Measurements from ENCODE around the gene VAV1.
"Not testable (repeated sequence)": the region's sequence is repeated elsewhere in the genome, so short reads cannot be mapped to it uniquely, and the experiment has no call there.

VAV1 gene

GRCh38 chr19:6812612-6813011, 40.1 kb downstream of the VAV1 start:
- DNase-seq (ENCODE audit: low read depth in 1 of 2, low spot score in 1 of 2), result no peak

DNA sequence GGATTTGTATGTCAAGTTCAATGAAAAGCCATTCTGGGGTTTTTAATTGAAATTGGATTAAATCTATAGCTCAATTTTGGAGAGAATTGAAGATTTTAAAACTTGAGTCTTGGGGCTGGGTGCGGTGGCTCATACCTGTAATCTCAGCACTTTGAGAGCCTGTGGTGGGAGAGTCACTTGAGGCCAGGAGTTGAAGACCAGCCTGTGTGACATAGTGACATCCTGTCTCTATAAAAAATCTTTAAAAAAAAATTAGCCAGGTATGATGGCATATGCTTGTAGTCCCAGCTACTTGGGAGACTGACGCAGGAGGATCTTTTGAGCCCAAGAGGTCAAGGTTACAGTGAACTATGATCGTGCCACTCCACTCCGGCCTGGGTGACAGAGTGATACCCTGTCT, 41.2 kb downstream of the VAV1 start:
- no peak for DNase-seq (ENCODE audit: low read depth in 1 of 2, low spot score in 1 of 2)

- no peak for DNase-seq (ENCODE audit: low read depth in 1 of 2, low spot score in 1 of 2)
Observed at GRCh38 chr19:6817179-6817578, 44.7 kb downstream of the VAV1 start.

DNA sequence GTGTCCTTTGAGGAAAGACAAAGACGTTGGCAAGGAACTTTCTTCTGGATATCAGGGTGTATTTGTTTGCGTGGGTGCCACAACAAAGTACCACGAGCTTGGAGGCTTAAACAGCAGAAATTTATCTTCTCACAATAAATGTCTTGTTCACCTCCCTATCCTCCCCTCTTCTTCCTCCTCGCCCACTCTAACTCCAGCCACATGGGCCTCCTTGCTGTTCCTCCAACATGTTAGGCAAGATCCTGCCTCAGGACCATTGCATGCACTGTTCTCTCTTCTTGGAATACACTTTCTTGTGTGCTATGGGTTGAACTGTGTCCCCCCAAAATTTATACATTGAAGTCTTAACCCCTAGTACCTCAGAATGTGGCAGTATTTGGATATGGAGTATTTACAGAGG, 45.7 kb downstream of the VAV1 start:
- DNase-seq (ENCODE audit: low read depth in 1 of 2, low spot score in 1 of 2), result no peak

GRCh38 chr19:6819323-6819722, 46.8 kb downstream of the VAV1 start:
- DNase-seq (ENCODE audit: low read depth in 1 of 2, low spot score in 1 of 2), result no peak

DNA sequence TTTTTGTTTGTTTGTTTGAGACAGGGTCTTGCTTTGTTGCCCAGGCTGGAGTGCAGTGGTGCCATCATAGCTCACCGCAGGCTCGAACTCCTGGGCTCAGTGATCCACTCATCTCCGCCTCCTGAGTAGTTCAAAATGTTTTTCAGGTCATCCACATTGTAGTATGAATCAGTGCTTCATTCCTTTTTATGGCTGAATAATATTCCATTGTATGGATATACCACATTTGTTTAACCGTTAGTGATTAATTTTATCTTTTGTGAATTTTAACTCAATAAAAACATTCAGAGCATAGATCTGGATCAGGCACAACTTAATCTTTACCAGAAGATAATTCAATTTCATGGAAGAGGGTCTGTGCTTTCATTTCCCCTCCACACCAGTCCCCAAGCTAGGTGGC, 47.7 kb downstream of the VAV1 start:
- no peak for DNase-seq (ENCODE audit: low read depth in 1 of 2, low spot score in 1 of 2)

- DNase-seq (ENCODE audit: low read depth in 1 of 2, low spot score in 1 of 2), result no peak
Observed at GRCh38 chr19:6821639-6822310, 49.3 kb downstream of the VAV1 start.

GRCh38 chr19:6822311-6822670, 49.8 kb downstream of the VAV1 start:
- no peak for DNase-seq (ENCODE audit: low read depth in 1 of 2, low spot score in 1 of 2)

- DNase-seq (ENCODE audit: low read depth in 1 of 2, low spot score in 1 of 2), result no peak
Observed at GRCh38 chr19:6825076-6825774, 52.7 kb downstream of the VAV1 start.

DNA sequence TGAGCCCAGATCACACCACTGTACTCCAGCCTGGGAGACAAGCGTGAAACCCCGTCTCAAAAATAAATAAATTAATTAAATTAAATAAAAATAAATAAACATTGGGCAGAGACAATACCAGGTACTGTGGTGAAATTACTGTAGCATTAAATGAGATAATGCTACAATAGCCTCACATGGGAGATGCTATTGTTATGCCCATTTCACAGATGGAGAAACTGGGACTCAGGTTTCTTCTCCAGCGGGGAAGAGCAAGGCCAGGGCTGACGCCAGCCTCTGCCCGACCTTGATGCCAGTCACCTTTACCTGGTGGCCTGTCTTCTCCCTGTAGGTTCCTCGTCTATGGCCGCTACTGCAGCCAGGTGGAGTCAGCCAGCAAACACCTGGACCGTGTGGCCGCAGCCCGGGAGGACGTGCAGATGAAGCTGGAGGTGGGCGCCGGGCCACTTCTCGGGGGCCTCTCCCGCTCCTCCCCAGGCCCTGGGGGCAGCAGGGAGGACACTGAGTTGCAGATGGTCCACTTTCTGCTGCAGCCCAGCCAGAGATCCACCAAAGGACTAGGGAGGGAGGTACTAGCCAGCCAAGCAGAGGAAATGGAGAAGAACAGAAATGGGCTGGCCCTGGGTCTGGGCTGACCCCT, 53.9 kb downstream of the VAV1 start:
- DNase-seq (ENCODE audit: low read depth in 1 of 2, low spot score in 1 of 2), result no peak

DNA sequence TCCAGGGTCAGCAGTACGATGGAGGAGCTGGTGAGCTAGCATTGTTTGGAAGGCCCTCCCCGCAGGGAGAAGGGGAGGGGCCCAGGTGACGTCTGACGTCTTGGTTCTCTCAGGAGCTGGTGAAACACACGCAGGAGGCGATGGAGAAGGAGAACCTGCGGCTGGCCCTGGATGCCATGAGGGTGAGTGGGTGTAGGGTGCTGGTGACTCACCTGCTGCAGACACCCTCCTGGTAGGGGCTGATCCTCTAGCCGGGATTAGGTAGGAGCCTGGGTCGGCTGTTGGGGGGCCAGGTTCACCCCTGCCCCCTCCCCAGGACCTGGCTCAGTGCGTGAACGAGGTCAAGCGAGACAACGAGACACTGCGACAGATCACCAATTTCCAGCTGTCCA, 55.8 kb downstream of the VAV1 start:
- no peak for DNase-seq (ENCODE audit: low read depth in 1 of 2, low spot score in 1 of 2)

DNA sequence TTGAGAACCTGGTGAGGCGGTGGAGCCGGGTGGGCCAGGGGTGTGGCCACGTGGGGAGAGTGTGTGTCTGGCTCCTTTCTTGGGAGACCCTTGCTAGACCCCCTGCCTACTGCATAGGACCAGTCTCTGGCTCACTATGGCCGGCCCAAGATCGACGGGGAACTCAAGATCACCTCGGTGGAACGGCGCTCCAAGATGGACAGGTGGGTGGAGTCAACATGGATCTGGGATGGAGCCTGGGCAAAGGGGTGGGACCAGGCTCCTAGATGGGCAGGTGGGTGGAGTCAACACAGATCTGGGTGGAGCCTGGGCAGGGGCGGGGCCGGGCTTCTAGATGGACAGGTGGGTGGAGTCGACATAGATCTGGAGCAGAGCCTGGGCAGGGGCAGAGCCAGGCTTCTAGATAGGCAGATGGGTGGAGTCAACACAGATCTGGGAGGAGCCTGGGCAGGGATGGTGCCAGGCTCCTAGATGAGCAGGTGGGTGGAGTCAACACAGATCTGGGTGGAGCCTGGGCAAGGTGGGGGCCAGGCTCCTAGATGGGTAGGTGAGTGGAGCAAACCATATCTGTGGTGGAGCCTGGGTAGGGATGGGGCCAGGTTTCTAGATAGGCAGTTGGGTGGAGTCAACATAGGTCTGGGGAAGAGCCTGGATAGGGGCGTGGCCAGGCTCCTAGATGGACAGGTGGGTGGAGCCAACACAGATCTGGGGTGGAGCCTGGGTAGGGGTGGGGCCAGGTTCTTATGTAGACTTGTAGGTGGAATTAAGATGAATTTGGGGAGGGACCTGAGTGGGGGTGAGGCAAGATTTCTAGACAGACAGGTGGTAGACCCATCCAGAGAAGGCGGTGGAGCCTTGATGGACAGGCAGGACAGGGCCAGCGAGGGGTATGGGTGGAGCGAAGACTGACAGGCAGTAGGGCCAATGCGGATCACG, 56.5 kb downstream of the VAV1 start:
- DNase-seq (ENCODE audit: low read depth in 1 of 2, low spot score in 1 of 2), result no peak

- not testable (repeated sequence) for DNase-seq (ENCODE audit: low read depth in 1 of 2, low spot score in 1 of 2)
Observed at GRCh38 chr19:6829829-6830228, 57.3 kb downstream of the VAV1 start.

DNA sequence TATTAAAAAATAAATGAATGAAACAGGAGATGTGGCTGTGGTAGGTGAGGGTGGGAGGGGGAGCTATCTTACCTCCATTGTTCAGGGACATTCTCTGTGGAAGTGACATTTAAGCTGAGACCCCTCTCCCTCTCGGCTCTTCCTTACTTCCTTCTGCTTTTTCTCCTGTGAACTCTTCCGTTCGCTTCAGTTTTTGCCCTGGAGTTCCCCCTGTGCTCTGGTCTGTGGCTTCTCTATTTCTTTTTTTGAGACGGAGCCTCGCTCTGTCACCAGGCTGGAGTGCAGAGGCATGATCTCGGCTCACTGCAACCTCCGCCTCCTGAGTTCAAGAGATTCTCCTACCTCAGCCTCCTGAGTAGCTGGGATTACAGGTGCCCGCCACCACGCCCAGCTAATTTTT, 58.6 kb downstream of the VAV1 start:
- DNase-seq (ENCODE audit: low read depth in 1 of 2, low spot score in 1 of 2), result not testable (repeated sequence)

- DNase-seq (ENCODE audit: low read depth in 1 of 2, low spot score in 1 of 2), result no peak
Observed at GRCh38 chr19:6832412-6832811, 59.9 kb downstream of the VAV1 start.

DNA sequence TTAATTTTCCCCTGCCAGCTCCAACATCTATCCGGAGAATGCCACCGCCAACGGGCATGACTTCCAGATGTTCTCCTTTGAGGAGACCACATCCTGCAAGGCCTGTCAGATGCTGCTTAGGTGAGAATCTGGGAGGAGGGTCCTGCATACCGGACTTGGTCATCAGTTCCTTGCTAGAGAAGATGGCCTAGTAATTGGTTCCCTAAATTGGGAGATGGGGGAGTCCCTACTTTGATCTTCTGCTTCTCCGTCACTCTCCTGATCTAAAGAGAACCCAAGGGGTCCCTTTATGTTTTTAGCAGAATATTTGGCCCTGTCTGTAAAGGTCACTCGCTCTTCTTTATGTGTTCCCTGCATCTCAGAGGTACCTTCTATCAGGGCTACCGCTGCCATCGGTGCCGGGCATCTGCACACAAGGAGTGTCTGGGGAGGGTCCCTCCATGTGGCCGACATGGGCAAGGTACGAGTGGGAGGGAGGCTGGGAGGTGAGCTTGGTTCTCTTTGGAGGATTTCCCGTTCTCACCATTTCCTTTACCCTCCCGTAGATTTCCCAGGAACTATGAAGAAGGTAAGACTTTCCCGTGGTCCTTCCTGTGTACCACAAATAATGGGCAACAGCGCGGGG, 60.8 kb downstream of the VAV1 start:
- no peak for DNase-seq (ENCODE audit: low read depth in 1 of 2, low spot score in 1 of 2)

DNA sequence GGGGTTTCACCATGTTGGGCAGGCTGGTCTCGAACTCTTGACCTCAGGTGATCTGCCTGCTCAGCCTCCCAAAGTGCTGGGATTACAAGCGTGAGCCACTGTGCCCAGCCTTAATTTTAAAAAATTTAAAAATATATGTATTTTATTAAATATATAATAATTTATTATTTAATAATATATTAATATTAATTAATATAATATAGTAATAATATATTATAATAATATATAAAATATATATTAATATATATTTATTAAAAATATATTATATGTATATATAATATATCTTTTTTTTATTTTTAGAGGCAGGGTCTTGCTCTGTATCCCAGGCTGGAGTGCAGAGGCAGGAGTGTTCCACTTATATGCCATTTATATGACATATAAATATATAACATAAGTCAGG, 61.9 kb downstream of the VAV1 start:
- DNase-seq (ENCODE audit: low read depth in 1 of 2, low spot score in 1 of 2), result no peak

- DNase-seq (ENCODE audit: low read depth in 1 of 2, low spot score in 1 of 2), result no peak
Observed at GRCh38 chr19:6835501-6835900, 63.0 kb downstream of the VAV1 start.

DNA sequence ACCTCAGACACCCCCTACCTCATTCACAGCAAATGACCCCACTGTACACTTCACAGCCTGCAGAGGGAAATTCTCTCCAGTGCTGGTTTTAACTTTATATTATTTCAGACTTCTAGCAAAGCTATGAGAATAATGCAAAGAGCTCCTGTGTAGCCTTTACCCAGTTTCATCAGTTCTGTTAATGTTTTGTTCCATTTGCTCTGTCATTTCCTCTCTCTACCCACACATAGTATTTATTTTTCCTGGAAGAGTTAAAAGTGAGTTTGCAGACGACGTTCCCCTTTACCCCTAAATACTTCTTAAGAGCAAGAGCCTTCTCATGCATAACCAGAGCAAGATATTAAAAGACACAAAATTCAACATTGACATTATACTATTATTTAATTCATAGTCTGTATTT, 65.0 kb downstream of the VAV1 start:
- no peak for DNase-seq (ENCODE audit: low read depth in 1 of 2, low spot score in 1 of 2)

DNA sequence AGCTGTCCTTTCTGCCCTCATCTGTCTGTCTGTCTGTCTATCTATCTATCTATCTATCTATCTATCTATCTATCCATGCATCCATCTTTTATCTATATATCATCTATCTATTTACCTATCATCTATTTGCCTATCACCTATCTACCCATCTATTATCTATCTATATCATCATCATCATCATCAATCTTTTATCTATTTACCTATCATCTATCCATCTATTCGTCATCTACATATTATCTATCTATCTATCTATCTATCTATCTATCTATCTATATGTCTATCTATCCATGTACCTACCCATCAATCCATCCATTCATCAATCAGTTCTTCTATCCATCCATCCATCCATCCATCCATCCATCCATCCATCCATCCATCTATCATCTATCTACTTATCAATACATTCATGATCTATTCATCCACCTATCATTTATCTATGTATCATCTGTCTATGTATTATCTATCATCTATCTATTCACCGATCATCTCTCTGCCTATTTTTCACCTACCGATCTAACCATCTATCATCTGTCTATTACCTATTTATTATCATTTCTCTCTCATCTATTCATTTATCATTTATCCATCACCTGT, 65.7 kb downstream of the VAV1 start:
- no peak for DNase-seq (ENCODE audit: low read depth in 1 of 2, low spot score in 1 of 2)

All from activated T-helper 1 cell treated with anti-CD3 and anti-CD28 coated beads, Interleukin-2, amount 50 U/mL, for 16 hours (primary cell).